IPS-20b (cell line): Measurements from ENCODE around the gene C1QTNF1.
"Not testable (repeated sequence)": the region's sequence is repeated elsewhere in the genome, so short reads cannot be mapped to it uniquely, and the experiment has no call there.

Experiments used
- H3K27ac ChIP-seq: one replicate; pipeline ENCODE4 v1.5.1; 2013; ENCODE audit warnings: low read length
- H3K27me3 ChIP-seq: 2 replicates; pipeline ENCODE4 v1.6.1; 2013; ENCODE audit warnings: mild to moderate bottlenecking, low read length, inconsistent platforms; ENCODE audit not compliant: insufficient read depth
- H3K36me3 ChIP-seq: 2 replicates; pipeline ENCODE4 v1.6.1; 2013; ENCODE audit warnings: low read depth, mild to moderate bottlenecking, inconsistent platforms, low read length, moderate library complexity; ENCODE audit not compliant: insufficient read depth
- H3K4me1 ChIP-seq: 2 replicates; pipeline ENCODE4 v1.6.1; 2013; ENCODE audit warnings: mild to moderate bottlenecking, control low read depth, inconsistent platforms, low read length, moderate library complexity; ENCODE audit not compliant: insufficient read depth
- H3K4me3 ChIP-seq: 2 replicates; pipeline ENCODE4 v1.5.1; 2013; ENCODE audit warnings: mild to moderate bottlenecking, low read length, inconsistent platforms
- H3K9ac ChIP-seq: 2 replicates; pipeline ENCODE4 v1.6.1; 2013; ENCODE audit warnings: low read depth, mild to moderate bottlenecking, inconsistent platforms, low read length, moderate library complexity
- H3K9me3 ChIP-seq: 2 replicates; pipeline ENCODE4 v1.6.1; 2013; ENCODE audit warnings: mild to moderate bottlenecking, low read depth, low read length, inconsistent platforms; ENCODE audit not compliant: insufficient read depth

The C1QTNF1 gene

DNA sequence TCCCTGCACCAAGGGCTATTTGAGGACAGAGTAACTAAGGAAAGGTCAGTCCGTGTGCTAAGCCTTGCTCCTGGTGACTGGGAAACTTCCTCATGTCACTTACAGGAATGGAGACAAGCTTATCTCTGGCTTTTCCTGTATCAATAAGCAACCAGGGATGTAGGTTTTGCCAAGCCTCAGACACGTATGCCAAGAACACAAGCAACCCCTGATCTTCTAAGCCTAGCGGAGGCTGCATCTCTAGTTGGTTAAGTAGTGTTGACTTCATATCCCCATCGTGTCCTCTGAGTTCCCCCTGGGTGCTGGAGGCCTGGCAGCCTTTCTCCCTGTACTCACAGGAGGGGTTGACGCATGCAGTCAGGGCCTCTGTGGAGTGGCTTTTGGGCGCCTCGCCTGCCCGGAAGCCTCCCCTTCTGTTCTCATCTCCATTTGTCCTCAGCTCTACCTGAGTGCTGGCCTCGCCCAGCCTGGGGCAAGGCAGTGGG, 1.4 kb upstream of the C1QTNF1 start:
- Histone ChIP-seq H3K36me3 (no peaks in the 10 kb centered on the region), H3K4me1 (peaks cover 4% of the 10 kb centered on the region), H3K27me3 (peaks cover 86% of the 10 kb centered on the region)

DNA sequence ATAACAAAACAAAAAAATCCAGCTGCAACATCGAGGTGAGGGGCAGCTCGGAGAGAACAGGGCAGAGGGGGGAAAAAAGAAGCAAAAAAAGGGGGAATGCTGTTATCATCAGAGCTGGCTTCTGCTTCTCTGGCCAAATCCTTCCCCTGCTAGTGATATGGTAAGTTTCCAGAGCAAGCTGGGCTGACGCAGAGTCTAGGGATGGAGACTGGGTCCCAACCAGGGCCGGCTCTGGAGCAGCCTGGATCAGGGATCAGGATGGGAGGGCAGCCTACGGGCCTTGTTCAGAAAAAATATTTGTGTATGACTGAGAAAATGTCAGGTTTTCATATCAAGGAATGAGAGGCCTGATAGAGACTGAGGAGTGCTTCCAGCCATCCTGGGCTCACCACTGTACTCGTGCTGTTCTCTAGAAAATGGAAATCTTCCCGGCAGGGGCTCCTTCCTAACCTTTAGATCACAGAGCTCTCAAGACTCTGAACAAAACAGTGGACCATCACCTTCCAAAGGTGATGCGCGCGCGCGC, 726 bp upstream of the C1QTNF1 start:
- no peaks in the 10 kb centered on the region for H3K9me3 ChIP-seq
- no peak overlapping the region for H3K27ac ChIP-seq
- H3K27me3 ChIP-seq, result peaks cover 93% of the 10 kb centered on the region
- peaks cover 4% of the 10 kb centered on the region for H3K4me1 ChIP-seq
- H3K36me3 ChIP-seq, result no peaks in the 10 kb centered on the region
- H3K9ac ChIP-seq, result no peak overlapping the region; the same call in 1 of the 2 replicates
- peak overlapping the region; percentile 84; the same call in 1 of the 2 replicates for H3K4me3 ChIP-seq

More for the DNA sequence above, 1.4 kb upstream of the C1QTNF1 start:
- Histone ChIP-seq H3K9me3 (no peaks in the 10 kb centered on the region), H3K4me3 (no peak overlapping the region), H3K9ac (no peak overlapping the region), H3K27ac (no peak overlapping the region)

DNA sequence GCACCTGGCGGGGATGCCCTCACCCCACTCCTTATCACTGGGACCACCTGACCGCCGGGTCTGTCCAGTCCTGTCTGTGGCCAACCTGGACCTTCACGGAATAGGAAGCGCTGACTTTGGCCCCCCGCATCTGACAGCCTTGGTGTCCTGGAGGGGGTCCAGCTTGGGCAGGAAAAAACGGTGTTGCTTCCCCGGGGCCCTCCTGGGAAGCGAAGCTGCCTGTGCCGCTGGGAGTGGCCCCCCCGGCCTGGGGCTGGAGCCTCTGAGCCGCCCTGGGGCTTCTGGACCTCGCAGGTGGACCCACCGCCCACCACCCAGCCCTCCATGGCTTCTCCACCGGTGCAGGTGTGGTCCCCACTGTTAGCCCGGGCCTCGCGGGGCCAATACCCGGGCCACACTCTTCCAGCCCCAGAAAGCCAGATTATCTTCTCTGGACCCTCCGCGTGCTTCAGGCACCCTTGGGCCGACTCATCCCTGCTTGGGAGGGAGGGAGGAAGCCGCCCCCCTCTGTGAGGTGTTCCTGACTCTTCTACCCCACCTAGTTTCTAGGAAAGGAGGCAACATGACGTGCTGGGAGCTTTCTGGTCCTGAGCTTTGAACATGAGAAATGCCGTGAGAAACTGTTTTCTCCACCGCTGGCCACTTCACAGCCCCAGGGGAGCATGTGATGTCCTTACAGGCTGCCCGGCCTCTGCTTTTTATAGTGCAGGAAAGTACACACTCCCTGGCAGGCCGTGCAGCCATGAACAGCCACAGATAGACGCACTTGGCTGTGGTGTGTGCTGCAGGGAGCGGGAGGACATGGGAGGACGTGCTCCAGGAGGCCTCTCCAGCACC, 1.1 kb downstream of the C1QTNF1 start:
- peaks cover 4% of the 10 kb centered on the region for H3K4me1 ChIP-seq
- H3K27me3 ChIP-seq, result peaks cover 100% of the 10 kb centered on the region
- no peak overlapping the region; the same call in 1 of the 2 replicates for H3K9ac ChIP-seq
- no peaks in the 10 kb centered on the region for H3K9me3 ChIP-seq
- H3K36me3 ChIP-seq, result no peaks in the 10 kb centered on the region
- no peak overlapping the region for H3K27ac ChIP-seq
- H3K4me3 ChIP-seq, result peak overlapping the region; percentile 84; the same call in 1 of the 2 replicates

DNA sequence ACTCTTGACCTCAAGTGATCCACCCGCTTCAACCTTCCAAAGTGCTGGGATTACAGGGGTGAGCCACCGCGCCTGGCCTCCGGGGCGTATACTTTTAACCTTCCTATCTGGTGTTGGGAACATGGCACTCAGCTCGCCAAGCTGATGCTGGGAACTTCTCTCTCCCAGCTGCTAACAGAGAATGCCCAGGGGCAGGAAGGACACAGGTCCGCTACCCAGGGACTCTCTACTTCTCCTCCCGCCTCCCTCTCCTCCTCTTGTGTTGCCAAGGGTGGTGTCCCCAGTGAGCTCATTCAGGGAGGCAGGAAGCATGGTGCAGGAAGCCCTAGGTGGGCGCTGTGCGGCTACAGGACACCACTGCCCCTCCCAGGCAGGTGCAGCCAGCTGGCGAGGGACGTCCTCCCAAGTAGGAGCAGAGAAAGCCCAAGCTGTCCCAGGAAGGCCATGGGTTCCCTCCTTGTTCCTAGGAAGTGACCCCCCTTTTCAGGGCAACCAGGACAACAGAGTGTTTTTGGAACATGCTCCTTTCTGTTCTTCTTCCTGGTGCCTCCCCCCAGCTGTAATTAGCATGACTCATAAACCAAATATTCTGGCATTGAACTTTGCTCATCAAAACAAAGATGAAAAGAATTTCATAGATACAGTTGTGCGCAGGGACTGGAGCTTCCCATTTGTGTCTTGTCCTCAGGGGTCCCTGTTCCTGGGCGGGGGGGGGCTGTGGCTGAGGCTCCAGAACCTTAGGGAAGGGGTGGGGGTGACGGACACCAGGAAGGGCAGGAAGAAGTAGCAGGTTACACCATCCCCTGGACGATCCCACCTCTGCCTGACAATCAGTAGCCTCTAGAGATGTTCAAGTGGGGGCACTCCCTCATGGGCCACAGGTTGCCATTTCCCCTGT, 2.7 kb downstream of the C1QTNF1 start:
- no peaks in the 10 kb centered on the region for H3K9me3 ChIP-seq
- peaks cover 85% of the 10 kb centered on the region for H3K27me3 ChIP-seq
- H3K9ac ChIP-seq, result no peak overlapping the region
- peaks cover 4% of the 10 kb centered on the region for H3K4me1 ChIP-seq
- no peaks in the 10 kb centered on the region for H3K36me3 ChIP-seq
- no peak overlapping the region for H3K27ac ChIP-seq
- no peak overlapping the region for H3K4me3 ChIP-seq

DNA sequence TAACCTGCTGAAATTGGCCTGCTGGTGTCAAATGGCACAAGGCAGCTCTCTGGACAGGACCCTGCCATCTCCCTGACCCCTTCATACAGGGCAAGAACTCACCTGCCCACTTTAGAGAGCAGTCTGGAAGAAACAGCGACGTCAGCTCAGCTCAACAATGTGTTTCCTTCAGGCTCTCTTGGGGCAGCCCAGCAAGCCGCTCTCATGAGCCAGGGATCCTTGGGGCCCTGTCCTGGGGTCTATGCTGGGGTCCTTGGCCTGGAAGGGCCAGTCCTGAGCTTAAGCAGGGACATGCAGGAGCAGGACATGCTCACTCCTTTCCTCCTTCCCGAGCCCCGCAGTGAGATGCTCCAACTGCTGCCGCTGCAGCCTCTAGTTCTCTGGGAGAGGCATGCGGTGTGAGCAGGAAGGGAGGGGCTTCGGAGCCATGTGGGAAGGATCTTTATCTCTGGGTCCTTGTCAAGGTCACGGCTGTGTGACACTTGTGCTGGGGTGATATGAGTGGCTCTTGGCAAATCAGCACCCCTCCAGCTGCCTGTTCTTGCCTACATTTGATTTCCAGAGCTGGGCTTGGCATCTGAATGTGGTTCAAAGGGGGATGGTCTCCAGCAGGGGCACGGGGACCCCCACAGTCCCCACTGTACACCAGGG, 3.4 kb downstream of the C1QTNF1 start:
- Histone ChIP-seq H3K27ac (no peak overlapping the region), H3K4me1 (peaks cover 4% of the 10 kb centered on the region), H3K9me3 (no peaks in the 10 kb centered on the region), H3K27me3 (peaks cover 80% of the 10 kb centered on the region), H3K9ac (no peak overlapping the region; the same call in 1 of the 2 replicates), H3K36me3 (no peaks in the 10 kb centered on the region), H3K4me3 (no peak overlapping the region)

DNA sequence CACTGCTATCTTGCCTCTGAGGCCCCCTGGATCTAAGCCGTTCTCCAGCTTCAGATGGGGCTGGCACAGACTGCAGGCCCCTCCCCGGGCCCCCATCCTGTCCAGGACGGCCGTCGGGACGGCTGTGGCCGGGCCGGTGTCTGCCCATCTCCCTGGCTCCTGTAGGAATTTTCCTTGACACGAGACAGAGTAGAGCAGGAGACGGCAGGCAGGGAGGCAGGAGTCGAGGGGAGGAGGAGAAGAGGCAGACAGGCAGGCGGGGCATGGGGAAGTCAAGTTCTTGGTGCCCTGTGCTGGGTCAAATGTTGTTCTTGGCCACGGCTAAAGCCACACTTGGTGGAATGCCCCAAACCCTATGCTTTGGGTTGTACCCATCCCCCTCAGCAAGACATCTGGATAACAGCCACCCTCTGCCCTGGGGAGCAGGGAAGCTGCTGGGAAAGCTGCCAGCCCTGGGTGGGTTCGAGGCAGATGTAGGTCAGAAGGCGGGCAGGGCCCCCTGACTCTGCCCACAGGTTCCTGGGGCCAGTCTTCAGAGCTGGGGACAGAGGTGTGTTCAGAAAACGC, 4.0 kb downstream of the C1QTNF1 start:
- H3K36me3 ChIP-seq, result no peaks in the 10 kb centered on the region
- no peaks in the 10 kb centered on the region for H3K9me3 ChIP-seq
- H3K4me3 ChIP-seq, result no peak overlapping the region
- H3K27me3 ChIP-seq, result peaks cover 75% of the 10 kb centered on the region
- H3K27ac ChIP-seq, result no peak overlapping the region
- peaks cover 4% of the 10 kb centered on the region for H3K4me1 ChIP-seq
- no peak overlapping the region for H3K9ac ChIP-seq

DNA sequence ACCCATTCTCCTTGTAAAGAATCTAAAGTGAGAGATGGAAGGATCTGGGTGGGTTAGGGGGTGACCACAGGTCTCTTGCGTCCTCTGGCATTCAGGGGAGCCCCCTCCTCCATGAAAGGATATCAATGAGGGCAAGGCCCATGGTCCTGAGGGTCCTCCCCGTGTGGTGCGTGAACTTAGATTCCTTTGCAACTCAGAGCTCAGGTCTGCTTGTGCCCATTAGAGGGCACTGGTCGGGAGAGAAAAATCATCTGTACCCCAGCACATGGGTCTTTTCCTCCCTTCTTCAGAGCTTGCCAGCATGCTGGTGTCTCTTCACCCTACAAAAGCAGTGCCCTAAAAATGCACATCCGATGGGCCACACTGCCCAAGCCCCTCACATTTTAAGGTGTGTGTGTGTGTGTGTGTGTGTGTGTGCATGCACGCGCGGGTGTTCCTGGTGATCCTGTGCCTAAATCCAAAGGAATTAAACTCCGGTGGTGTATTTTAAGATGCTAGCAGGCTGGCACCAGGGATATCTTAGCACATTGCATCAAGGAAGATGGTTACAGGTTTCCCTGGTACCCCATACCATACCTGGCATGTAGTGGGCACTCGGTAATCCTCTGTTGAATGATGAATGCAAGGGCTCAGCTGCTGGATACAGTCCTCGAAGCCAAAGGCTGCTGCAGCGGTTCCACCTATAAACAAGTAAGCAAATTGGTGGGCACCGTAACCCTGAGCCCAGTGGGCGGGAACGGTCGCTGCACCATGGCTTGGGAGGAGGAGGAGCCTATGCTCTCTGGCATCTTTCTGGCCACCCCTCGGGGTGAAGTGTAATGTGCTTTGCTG, 4.7 kb downstream of the C1QTNF1 start:
- H3K27me3 ChIP-seq, result peaks cover 68% of the 10 kb centered on the region

DNA sequence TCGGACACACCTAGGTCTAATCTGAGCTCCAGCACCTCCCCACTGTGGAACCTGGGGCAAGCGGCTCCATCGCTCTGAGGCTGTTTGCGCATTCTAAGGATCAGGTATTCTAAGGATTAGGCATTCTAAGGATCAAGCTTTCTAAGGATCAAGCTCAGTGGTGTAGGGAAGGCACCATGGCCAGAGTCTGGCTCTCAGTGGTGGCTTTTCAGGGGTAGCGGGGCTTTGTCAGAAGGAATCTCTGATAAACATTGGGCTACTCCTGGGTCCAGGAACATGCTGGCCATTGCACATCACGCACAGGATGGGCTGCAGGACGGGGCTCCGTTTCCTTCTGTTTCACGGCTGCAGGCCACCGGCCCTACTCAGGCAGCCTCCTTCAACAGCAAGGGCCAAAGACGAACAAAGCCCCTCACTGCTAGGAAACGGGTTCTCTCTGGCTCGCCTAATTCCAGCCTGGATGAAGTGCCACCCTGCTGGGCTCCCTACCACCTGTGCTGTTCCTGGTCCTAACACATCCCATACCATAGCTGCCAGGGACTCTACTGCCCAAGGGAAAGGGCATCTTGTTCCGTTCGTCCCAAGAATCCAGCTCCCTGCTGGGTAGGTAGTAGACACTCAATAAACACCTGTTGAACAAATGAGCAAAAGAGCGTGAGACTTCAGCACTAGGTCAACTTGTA, 5.5 kb downstream of the C1QTNF1 start:
- Histone ChIP-seq H3K27me3 (peaks cover 61% of the 10 kb centered on the region), H3K36me3 (no peaks in the 10 kb centered on the region)

More for the DNA sequence above, 4.7 kb downstream of the C1QTNF1 start:
- no peak overlapping the region for H3K4me3 ChIP-seq
- H3K9me3 ChIP-seq, result no peaks in the 10 kb centered on the region
- no peak overlapping the region for H3K9ac ChIP-seq
- H3K4me1 ChIP-seq, result peaks cover under 1% of the 10 kb centered on the region
- no peak overlapping the region for H3K27ac ChIP-seq
- H3K36me3 ChIP-seq, result no peaks in the 10 kb centered on the region

DNA sequence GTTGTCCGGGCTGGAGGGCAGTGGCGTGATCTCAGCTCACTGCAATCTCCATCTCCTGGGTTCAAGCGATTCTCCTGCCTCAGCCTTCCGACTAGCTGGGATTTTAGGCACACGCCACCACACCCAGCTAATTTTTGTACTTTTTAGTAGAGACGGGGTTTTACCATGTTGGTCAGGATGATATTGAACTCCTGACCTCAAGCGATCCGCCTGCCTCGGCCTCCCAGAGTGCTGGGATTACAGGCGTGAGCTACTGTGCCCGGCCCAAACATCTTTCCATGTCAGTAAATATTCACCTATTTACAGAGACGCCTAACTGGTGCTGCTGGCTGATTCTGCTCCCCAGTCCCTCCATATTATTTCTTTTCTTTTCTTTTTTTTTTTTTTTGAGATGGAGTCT, 6.7 kb downstream of the C1QTNF1 start:
- H3K36me3 ChIP-seq, H3K4me1 ChIP-seq, H3K9me3 ChIP-seq, H3K27ac ChIP-seq, H3K4me3 ChIP-seq, H3K9ac ChIP-seq: not testable (repeated sequence)
- peaks cover 49% of the 10 kb centered on the region for H3K27me3 ChIP-seq

More for the DNA sequence above, 5.5 kb downstream of the C1QTNF1 start:
- Histone ChIP-seq H3K9me3 (no peaks in the 10 kb centered on the region), H3K9ac (no peak overlapping the region), H3K4me1 (no peaks in the 10 kb centered on the region; the same call in 1 of the 2 replicates), H3K27ac (no peak overlapping the region), H3K4me3 (no peak overlapping the region)
